ENCODE measurements around the gene DMWD.
"Not testable (repeated sequence)": the region's sequence is repeated elsewhere in the genome, so short reads cannot be mapped to it uniquely, and the experiment has no call there.

Gene DMWD

GRCh38 chr19:45817010-45817724 is 24.5 kb upstream of the DMWD start:
- in situ Hi-C loops (cut with MboI; ENCODE audit: low sequenced_read_pairs) = no loop called here

GRCh38 chr19:45816236-45817009 is 23.8 kb upstream of the DMWD start:
- in situ Hi-C loops (cut with MboI; ENCODE audit: low sequenced_read_pairs) = no loop called here

- in situ Hi-C loops (cut with MboI; ENCODE audit: low sequenced_read_pairs) = no loop called here
Measured at GRCh38 chr19:45815481-45816216, 23.0 kb upstream of the DMWD start.

DNA sequence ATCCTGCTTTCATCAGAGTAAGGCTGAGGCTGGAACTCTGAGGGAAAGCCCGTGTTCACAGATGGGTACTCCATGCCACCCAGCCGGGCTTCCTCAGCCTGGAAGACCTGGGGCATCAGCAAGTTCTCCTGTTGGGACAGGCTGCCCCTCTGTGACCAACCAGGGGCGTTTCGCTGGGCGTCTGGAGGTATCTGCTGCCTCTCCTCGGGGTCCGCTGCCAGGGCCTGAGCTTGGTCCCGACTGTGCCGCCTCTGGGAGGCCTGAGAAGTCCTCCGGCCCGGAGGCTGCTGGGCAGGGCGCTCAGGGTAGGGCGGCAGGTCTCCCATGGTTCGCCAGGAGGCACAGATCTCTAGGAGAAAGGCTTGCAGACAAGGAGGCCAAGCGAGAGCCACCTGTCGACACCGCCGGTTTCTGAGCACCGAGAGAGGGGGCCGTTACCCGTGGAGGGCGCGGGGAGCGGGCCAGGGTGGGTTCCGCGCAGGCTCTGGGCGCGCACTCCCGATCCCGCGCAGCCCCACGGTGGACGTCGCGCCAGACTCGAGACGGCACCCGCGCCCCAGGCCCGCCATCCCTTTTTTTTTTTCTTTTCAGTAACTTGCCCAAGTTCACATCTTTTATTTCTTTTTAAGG is 22.3 kb upstream of the DMWD start, which contains the start of gene RSPH6A:
Gene RSPH6A, minus strand, starts transcription at position 458 of the 630 bp plus-strand sequence. Its CDS starts 132 bp downstream, at position 326.
- in situ Hi-C loops (cut with MboI; ENCODE audit: low sequenced_read_pairs) = no loop called here

GRCh38 chr19:45814166-45814780 is 21.6 kb upstream of the DMWD start:
- in situ Hi-C loops (cut with MboI; ENCODE audit: low sequenced_read_pairs) = no loop called here

DNA sequence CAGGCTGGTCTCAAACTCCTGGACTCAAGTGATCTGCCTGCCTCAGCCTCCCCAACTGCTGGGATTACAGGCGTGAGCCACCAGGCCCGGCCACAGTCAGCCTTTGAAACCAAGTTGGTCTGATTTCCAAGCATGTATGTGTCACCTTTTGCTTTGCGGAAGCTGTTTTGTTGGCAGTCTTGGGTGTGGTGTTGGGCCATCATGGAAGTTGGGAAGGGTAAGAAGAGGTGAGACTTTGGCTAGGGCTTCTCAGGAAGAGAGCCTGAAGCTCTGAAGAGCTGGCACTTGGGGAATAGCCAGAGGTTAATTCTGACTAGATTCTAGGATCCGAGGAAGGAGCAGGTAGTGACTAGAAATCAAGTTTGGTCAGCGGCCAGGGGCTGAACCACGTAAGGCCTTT is 19.7 kb upstream of the DMWD start:
- in situ Hi-C loops (cut with MboI; ENCODE audit: low sequenced_read_pairs) = no loop called here

DNA sequence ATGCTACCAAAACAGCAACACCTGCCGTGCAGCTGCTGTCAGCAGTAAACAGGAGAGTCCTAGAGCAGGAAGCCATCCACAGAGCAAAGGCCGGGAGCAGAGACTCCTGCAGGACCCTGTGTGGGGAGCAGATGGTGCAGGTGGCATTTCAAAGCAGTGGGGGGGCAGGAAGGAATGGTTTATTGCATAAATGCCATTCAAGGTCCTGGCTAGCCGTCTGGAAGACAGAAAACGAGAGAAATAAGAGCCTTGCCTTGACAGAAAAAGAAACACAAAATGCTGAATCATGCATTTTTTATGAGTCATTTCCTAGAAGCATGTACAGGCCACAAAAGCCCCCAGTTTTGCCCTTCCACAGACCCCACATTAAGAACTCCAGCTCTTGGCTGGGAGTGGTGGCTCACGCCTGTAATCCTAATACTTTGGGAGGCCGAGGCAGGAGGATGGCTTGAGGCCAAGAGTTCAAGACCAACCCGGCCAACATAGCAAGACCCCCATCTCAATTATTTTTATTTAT is 17.1 kb upstream of the DMWD start:
- in situ Hi-C loops (cut with MboI; ENCODE audit: low sequenced_read_pairs) = no loop called here

DNA sequence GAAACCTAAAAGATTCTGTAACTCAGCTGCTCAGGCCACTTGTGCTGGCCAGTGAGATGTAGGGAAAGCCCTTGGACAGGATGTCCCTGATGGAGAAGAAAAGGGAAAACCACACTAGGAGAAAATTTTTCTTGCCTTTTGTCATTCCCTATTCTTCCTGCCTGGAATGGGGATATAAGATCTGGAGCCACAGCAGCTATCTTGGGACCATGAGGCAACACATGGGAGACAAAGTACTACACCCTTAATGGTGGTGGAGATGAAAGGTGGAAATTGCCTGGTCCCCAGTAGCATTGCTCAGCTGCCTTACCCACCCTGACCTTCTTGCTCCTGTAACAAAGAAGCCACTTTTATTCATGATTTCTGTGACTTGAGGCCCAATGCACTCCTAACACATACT is 13.1 kb upstream of the DMWD start:
- in situ Hi-C loops (cut with MboI; ENCODE audit: low sequenced_read_pairs) = no loop called here

GRCh38 chr19:45804959-45805230 is 12.2 kb upstream of the DMWD start:
- in situ Hi-C loops (cut with MboI; ENCODE audit: low sequenced_read_pairs) = no loop called here

- in situ Hi-C loops (cut with MboI; ENCODE audit: low sequenced_read_pairs) = no loop called here
Measured at GRCh38 chr19:45804140-45804958, 11.7 kb upstream of the DMWD start.

GRCh38 chr19:45801603-45802175 is 9.0 kb upstream of the DMWD start:
- in situ Hi-C loops (cut with MboI; ENCODE audit: low sequenced_read_pairs) = no loop called here

- in situ Hi-C loops (cut with MboI; ENCODE audit: low sequenced_read_pairs) = no loop called here
Measured at GRCh38 chr19:45800070-45800553, 7.5 kb upstream of the DMWD start.

GRCh38 chr19:45799541-45799940 is 6.9 kb upstream of the DMWD start:
- in situ Hi-C loops (cut with MboI; ENCODE audit: low sequenced_read_pairs) = not testable (repeated sequence)

DNA sequence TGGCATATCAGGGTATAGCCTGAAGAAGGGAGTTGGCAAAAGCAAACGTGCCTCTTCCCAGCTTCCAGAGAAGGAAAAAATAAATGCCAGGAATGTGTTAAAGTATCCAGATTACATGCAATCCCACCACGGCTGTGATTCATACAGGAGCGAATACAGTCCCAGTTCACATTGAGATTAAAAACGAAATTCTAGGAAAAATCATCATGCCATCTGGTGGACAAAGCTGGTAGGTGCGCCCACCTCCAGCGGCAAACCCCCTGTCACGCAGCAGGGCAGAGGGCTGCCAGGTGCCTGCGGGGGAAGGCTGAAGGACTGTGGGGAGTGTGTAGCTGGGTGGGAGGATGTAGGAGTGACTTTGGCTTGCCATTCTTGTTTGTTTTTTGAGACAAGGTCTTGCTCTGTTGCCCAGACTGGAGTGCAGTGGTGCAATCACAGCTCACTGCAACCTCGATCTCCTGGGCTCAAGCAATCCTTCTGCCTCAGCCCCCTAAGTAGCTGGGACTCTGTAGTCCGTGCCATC is 6.4 kb upstream of the DMWD start:
- in situ Hi-C loops (cut with MboI; ENCODE audit: low sequenced_read_pairs) = no loop called here

DNA sequence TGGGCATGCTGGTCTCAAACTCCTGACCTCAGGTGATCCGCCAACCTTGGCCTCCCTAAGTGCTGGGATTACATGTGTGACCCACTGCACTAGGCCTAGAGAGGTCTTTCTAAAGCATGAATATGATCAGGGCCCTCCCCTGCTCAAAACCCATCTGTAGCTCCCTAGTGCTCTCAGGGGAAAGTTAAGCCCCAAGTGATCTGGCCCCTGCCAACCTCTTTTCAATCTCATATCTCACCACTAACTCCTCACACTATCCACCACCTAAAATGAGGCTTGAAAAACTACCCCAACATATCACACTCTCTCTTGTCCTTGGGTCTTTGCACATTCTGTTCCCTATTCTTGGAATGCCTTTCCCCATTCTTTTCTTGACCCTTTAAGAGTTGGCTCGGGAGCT is 2.0 kb upstream of the DMWD start:
- in situ Hi-C loops (cut with MboI; ENCODE audit: low sequenced_read_pairs) = no loop called here

GRCh38 chr19:45793876-45794275 is 1.2 kb upstream of the DMWD start:
- in situ Hi-C loops (cut with MboI; ENCODE audit: low sequenced_read_pairs) = no loop called here

DNA sequence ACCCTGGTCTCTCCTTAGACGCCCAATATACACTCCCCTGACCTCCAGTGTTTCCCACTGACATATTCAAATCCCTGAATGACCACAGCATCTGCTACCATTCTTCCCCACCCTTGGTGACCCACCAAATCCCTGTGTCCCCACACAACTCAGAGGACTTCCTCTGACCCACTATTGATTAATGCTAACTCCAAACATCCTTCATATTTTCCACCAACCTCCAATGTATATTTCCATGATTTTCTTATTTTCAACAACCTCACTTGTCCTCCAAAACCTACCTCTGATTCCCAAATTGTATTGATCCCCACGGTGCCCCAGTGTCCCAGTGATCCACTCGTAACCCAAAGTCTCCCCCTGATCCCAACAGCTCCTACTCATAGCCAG is 526 bp upstream of the DMWD start:
- in situ Hi-C loops (cut with MboI; ENCODE audit: low sequenced_read_pairs) = no loop called here

DNA sequence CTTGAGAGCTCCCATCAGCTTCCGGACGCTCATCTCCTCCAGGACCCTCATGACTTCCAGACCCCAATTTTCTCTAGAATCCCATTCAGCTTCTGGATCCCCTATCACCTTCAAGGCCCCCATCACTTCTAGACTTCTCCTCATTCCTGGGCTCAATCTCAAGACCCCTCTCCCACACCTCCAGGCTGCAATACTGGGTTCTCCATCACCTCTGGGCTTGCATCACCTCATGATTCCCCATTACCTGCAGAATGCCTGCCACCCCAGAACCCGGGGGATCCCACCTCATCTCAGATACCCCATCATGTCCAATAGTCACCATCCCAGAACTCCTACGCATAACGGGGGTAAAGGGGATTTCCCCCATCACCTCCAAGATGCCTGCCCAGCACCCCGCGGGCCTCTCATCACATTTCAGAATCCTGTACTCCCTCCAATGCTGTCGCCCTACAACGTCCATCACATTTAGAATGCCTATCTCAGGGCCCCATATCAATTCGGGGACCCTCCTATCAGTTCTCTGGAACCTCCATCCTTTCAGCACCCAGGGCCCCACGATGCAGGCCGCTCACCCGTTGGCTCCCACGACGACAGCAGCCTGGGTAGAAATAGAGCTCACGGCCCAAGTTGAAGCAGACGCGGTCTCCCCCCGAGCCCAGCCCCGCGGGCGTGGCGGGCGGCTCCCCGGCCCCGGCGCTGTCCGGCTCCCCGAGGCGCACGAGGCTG is 738 bp downstream of the DMWD start:
- in situ Hi-C loops (cut with MboI; ENCODE audit: low sequenced_read_pairs) = no loop called here

DNA sequence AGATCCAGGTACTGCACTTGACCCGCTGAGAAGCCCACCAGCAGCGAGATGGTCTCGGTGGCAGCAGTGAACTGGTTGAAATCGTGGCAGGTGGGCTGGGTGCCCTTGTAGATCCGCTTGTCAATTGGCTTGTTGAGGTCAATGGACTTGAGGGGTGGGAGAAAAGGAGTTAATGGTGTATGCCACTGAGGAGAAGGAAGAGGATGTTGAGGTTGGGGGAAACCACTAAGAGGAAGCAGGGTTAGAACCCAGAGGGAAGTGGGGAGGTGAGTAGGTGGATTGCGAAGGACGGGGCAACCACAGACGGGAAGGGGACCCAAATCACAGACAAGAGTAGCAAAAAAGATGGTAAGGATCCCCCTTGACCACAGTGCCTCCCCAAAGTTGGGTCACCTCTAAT is 1.7 kb downstream of the DMWD start:
- in situ Hi-C loops (cut with MboI; ENCODE audit: low sequenced_read_pairs) = no loop called here

Data from HL-60/S4 treated with retinoic acid at 250 ng/mL for 4 days and 3 days (cell line).